GM12874 (cell line): ENCODE results near the gene GCN1.

Experiments
- TF ChIP-seq, protein P1 (sequence below): IDR thresholded peaks from 2 replicates; pipeline ENCODE4 v1.5.1; 2011; ENCODE audit warnings: low read depth, mild to moderate bottlenecking, control low read depth, low read length, moderate library complexity; ENCODE audit not compliant: insufficient read depth

The GCN1 gene, protein sequence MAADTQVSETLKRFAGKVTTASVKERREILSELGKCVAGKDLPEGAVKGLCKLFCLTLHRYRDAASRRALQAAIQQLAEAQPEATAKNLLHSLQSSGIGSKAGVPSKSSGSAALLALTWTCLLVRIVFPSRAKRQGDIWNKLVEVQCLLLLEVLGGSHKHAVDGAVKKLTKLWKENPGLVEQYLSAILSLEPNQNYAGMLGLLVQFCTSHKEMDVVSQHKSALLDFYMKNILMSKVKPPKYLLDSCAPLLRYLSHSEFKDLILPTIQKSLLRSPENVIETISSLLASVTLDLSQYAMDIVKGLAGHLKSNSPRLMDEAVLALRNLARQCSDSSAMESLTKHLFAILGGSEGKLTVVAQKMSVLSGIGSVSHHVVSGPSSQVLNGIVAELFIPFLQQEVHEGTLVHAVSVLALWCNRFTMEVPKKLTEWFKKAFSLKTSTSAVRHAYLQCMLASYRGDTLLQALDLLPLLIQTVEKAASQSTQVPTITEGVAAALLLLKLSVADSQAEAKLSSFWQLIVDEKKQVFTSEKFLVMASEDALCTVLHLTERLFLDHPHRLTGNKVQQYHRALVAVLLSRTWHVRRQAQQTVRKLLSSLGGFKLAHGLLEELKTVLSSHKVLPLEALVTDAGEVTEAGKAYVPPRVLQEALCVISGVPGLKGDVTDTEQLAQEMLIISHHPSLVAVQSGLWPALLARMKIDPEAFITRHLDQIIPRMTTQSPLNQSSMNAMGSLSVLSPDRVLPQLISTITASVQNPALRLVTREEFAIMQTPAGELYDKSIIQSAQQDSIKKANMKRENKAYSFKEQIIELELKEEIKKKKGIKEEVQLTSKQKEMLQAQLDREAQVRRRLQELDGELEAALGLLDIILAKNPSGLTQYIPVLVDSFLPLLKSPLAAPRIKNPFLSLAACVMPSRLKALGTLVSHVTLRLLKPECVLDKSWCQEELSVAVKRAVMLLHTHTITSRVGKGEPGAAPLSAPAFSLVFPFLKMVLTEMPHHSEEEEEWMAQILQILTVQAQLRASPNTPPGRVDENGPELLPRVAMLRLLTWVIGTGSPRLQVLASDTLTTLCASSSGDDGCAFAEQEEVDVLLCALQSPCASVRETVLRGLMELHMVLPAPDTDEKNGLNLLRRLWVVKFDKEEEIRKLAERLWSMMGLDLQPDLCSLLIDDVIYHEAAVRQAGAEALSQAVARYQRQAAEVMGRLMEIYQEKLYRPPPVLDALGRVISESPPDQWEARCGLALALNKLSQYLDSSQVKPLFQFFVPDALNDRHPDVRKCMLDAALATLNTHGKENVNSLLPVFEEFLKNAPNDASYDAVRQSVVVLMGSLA (N-terminal part only)

DNA sequence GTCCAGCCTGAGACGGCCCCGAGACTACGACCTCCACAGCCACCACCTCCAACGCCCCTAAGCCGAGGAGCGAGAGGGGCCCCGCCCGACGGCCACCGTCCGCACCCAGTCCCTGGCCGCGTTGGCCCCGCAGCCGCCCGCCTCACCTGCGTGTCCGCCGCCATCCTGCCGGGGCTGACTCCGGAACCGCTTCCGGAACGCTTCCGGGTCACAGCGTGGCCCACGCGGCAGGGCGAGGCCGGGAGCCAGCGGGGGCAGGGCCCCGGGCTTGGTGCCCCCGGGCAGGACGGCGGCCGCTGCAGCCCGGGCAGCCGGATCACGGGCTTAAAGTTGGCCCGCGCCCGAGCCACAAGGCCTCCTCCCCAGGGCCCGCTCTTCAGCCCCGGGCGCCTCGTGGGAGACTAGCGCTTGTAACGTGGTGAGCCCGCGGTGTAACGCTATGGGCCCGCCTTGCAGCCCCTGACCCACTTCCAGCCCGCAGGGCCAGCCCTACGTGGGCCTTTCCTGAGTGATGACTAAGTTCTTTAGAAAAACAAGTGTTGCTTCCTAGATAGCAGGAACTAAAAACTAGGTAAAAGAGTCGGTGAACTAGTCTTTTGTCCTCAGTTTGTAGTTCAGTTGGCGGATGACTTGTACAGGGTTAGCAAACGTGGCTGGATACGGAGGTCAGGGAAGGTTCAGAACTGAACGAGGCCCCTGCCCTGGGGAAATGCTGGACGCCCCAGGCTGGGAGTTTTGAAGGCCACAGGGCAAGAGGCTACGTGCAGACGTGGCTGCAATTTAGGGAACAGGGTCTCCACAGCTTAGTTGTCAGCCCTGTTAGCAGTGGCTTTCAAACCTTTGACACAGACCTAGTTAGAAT lies at the start of gene GCN1:
Gene GCN1 (minus strand): TSS at position 182 of the 862 bp plus-strand sequence. CDS start 18 bp downstream, at position 164.
- TF ChIP-seq, protein P1, sequence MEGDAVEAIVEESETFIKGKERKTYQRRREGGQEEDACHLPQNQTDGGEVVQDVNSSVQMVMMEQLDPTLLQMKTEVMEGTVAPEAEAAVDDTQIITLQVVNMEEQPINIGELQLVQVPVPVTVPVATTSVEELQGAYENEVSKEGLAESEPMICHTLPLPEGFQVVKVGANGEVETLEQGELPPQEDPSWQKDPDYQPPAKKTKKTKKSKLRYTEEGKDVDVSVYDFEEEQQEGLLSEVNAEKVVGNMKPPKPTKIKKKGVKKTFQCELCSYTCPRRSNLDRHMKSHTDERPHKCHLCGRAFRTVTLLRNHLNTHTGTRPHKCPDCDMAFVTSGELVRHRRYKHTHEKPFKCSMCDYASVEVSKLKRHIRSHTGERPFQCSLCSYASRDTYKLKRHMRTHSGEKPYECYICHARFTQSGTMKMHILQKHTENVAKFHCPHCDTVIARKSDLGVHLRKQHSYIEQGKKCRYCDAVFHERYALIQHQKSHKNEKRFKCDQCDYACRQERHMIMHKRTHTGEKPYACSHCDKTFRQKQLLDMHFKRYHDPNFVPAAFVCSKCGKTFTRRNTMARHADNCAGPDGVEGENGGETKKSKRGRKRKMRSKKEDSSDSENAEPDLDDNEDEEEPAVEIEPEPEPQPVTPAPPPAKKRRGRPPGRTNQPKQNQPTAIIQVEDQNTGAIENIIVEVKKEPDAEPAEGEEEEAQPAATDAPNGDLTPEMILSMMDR: no peak

DNA sequence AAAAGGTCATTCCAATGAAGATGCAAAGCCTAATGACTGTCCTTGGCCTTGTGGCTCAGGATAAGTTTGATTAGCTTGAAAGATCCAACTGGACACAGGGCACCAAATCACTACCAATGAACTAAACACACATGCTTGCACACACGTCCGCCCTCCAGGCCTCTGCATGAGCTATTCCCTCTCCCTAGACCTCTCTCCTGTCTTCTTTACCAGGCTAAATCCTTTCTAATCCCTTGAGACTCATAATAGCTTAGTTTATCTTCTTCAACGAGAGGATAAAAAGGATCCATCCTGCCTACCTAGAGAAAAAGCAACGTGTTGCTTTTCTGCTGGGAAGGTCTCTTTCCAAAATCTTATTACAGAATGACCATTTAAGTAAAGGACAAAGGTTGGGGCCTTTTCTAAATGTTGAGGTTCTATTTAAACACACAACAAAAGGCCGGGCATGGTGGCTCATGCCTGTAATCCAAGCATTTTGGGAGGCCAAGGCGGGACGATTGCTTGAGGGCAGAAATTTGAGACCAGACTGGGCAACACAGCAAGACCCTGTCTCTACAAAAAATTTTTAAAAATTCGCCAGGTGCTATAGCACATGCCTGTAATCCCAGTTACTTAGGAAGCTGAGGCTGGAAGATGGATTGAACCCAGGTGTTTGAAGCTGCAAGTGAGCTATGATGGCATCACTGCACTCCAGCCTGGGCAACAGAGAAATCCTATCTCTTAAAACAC lies 48.6 kb upstream of the GCN1 start:
- TF ChIP-seq, protein P1: no peak

DNA sequence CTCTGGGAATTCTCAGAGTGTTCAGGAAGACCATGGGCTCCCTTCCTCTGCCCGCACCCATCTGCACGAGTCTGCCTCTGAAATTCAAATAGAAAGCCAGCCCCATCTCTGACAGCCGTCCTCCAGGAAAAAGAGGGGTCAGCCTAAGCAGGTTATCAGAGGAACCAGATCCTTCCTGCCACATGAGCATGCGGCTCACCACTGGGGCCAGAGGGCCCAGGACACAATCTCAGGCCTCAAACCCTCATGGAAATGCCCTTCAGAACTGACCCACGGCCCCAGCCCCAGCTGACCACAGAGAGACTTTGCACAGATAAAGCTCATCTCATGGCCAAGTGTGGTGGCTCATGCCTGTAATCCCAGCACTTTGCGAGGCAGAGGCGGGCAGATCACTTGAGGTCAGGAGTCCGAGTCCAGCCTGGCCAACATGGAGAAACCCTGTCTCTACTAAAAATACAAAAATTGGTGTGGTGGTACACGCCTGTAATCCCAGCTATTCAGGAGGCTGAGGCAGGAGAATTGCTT lies 47.8 kb upstream of the GCN1 start:
- TF ChIP-seq, protein P1: no peak

DNA sequence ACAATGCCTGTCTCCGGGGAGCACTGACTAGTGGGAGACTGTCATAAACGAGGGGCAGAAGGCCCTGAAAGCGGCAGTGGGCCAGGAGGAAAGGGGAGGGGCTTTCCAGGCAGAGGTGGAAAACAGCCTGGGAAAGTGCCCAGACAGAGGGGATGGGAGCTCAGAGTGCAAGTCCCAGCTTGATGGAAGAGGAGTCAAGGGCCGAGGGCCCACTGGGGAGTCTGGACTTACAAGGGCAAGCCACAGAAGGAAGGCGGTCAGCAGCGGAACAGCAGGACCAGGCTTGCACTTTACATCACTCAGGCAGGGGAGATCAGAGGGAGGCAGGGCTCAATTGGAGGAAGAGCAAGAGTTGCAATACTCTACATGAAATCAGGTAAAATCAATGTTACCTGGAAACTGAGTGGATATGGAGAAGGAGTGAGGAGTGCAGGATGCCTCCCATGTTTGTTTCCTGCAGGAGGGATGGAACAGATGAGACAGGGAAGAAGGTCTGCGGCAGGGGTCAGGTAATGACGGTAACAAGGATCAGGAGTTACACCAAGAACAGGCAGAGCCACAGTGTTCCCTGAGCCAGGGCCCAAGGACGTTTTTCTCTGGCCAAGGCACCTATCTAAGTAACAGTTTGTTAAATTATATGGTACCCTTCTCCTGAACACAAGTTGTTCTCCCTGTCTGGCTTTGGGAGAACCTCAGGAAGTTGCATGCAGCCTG lies 47.2 kb upstream of the GCN1 start:
- TF ChIP-seq, protein P1: no peak

DNA sequence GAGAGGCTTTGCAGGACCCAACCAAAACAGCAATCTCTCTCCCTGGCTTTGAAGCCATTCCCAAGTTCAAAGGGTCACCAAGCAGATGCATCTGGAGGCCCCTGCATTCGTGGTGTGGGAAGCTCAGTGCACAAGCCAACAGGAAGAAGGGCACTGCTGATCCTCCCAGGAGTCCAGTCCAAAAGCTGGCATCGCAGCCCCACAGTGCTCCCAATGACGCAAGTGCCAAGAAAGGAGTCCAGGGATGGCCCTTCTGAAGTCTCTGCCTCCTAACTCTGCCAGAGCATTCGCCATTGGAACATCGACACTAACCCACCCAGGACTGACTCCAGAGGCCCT lies 45.9 kb upstream of the GCN1 start:
- TF ChIP-seq, protein P1: no peak
